Naive thymus-derived CD4-positive, alpha-beta T cell (primary cell): ENCODE results near the gene TNIP2. TPM values are rescaled to one million over a fixed set of nuclear protein-coding genes. Genes with fewer than 3 reads are reported as not detected.

Experiments used
- ATAC-seq: fragments of 150-1000 bp; cut with Tn5 transposase; 2 replicates; pipeline ENCODE4 v1.10.0; 2021; ENCODE audit warnings: mild to moderate bottlenecking, moderate library complexity
- CTCF ChIA-PET: fragments of 350-600 bp; sonication (Branson Sonifier 250); formaldehyde crosslinking; loops from one replicate; lab custom pipeline; 2021; ENCODE audit warnings: antibody characterized with exemption; lab: Charles Lee
- POLR2A ChIA-PET: fragments of 350-600 bp; sonication (Branson Sonifier 250); formaldehyde crosslinking; loops from one replicate; lab custom pipeline; 2021; ENCODE audit warnings: antibody characterized with exemption, inconsistent platforms; lab: Charles Lee
- DNase-seq, 9 donors: peaks; one replicate each; pipeline versions ENCODE4 v3.0.0 to v3.0.0-alpha.2; 2020 to 2022; ENCODE audit warnings: mixed read lengths in 1 of 9
- H3K27ac ChIP-seq: one replicate; pipeline ENCODE4 v1.7.0; 2013; ENCODE audit warnings: mild to moderate bottlenecking, low read depth, low read length, moderate library complexity
- H3K27me3 ChIP-seq, 2 donors: one replicate each; pipeline ENCODE4 v1.7.0; 2013; ENCODE audit warnings: low read length in 2 of 2, mild to moderate bottlenecking in 2 of 2, moderate library complexity in 2 of 2; ENCODE audit not compliant: control insufficient read depth in 2 of 2, insufficient read depth in 2 of 2
- H3K36me3 ChIP-seq, 3 experiments: 1 replicate in 2 of 3; 2 replicates in 1 of 3; pipeline ENCODE4 v1.7.0; 2013; ENCODE audit warnings: low read length in 3 of 3, mild to moderate bottlenecking in 3 of 3, moderate library complexity in 1 of 3; ENCODE audit not compliant: insufficient read depth in 3 of 3, control insufficient read depth in 2 of 3
- H3K4me1 ChIP-seq, 2 donors: one replicate each; pipeline ENCODE4 v1.7.0; 2013; ENCODE audit warnings: low read length in 2 of 2, mild to moderate bottlenecking in 2 of 2, moderate library complexity in 1 of 2; ENCODE audit not compliant: control insufficient read depth in 2 of 2, insufficient read depth in 2 of 2
- H3K4me3 ChIP-seq: 2 replicates; pipeline ENCODE4 v1.7.0; 2013; ENCODE audit warnings: mild to moderate bottlenecking, low read length
- H3K9me3 ChIP-seq, 3 experiments: 1 replicate in 2 of 3; 2 replicates in 1 of 3; pipeline ENCODE4 v1.7.0; 2013; ENCODE audit warnings: low read length in 3 of 3; ENCODE audit not compliant: control insufficient read depth in 2 of 3
- H3K27ac Mint-ChIP-seq, 9 donors: one replicate each; pipeline ENCODE4 v1.8.0; 2020 to 2022; ENCODE audit warnings: mixed read lengths in 9 of 9, mild to moderate bottlenecking in 8 of 9, moderate library complexity in 5 of 9, inconsistent platforms in 2 of 9
- H3K27me3 Mint-ChIP-seq, 5 donors: one replicate each; pipeline ENCODE4 v1.8.0; 2021 to 2022; ENCODE audit warnings: mixed read lengths in 5 of 5, mild to moderate bottlenecking in 1 of 5
- H3K36me3 Mint-ChIP-seq, 5 donors: one replicate each; pipeline ENCODE4 v1.8.0; 2020 to 2022; ENCODE audit warnings: mixed read lengths in 5 of 5, mild to moderate bottlenecking in 3 of 5, inconsistent platforms in 1 of 5
- H3K4me1 Mint-ChIP-seq, 7 donors: one replicate each; pipeline ENCODE4 v1.8.0; 2020 to 2022; ENCODE audit warnings: mixed read lengths in 7 of 7, mild to moderate bottlenecking in 3 of 7, inconsistent platforms in 1 of 7
- H3K4me3 Mint-ChIP-seq, 10 donors: one replicate each; pipeline ENCODE4 v1.8.0; 2020 to 2022; ENCODE audit warnings: mild to moderate bottlenecking in 10 of 10, mixed read lengths in 10 of 10, moderate library complexity in 6 of 10, inconsistent platforms in 2 of 10
- H3K9me3 Mint-ChIP-seq, 11 donors: one replicate each; pipeline ENCODE4 v1.8.0; 2020 to 2022; ENCODE audit warnings: mixed read lengths in 11 of 11, mild to moderate bottlenecking in 4 of 11, inconsistent platforms in 1 of 11, moderate library complexity in 1 of 11
- intact Hi-C, 2 donors: fragments of 100-400 bp; cut with micrococcal nuclease; formaldehyde crosslinking; loops; one replicate each; pipeline ENCODE4 v1.15.1; 2023
- polyA plus RNA-seq, 2 donors: library from polyadenylated mRNA; unstranded; fragments of 300-500 nt; fragmentation: Illumina TruSeq; gene quantifications; one replicate each; pipeline ENCODE4 v1.2.3, GENCODE V29; 2021
- total RNA-seq, 6 experiments: library from RNA in 5 of 6; stranded (reverse) in 5 of 6; gene quantifications; 1 replicate in 5 of 6; 2 replicates in 1 of 6; pipeline ENCODE4 v1.2.3 and lab custom pipeline; 2021 to 2026

TNIP2 gene
- total and polyA plus RNA-seq, 7 experiments from 2014 or later = 33.6 to 56.0 (median 43.6) TPM

GRCh38 chr4:2768921-2769336, 12.8 kb upstream of the TNIP2 start:
- ATAC-seq (no peak), DNase-seq (no peak)
- H3K4me3 ChIP-seq = no peak overlapping the region
- peak overlapping the region in 1 of 9 donors; percentile 21 for H3K27ac Mint-ChIP-seq
- peaks cover 0 to 9% (median 0%) of the 10 kb centered on the region in 11 donors for H3K9me3 Mint-ChIP-seq
- intact Hi-C loops = no loop called here
- H3K27me3 Mint-ChIP-seq = no peaks in the 10 kb centered on the region
- H3K4me1 ChIP-seq = peaks cover 0 to 12% of the 10 kb centered on the region in 2 donors
- no peaks in the 10 kb centered on the region for H3K9me3 ChIP-seq
- no peaks in the 10 kb centered on the region for H3K27me3 ChIP-seq
- ChIA-PET CTCF (interaction anchor here (1.0 kb wide), 1 partner anchor 9 kb away, joined by 3 read pairs; no protein-coding TSS in a partner anchor), POLR2A (no interaction called here)
- no peaks in the 10 kb centered on the region for H3K36me3 ChIP-seq
- H3K4me3 Mint-ChIP-seq = no peak overlapping the region
- peaks cover 0 to 13% (median 0%) of the 10 kb centered on the region in 5 donors for H3K36me3 Mint-ChIP-seq
- no peak overlapping the region for H3K27ac ChIP-seq
- peaks cover 7 to 30% (median 15%) of the 10 kb centered on the region in 7 donors for H3K4me1 Mint-ChIP-seq

GRCh38 chr4:2768124-2768523, 12.0 kb upstream of the TNIP2 start:
- POLR2A ChIA-PET = interaction anchor here (1.1 kb wide), 1 partner anchor 77 kb away, joined by 3 read pairs; no protein-coding TSS in a partner anchor
- H3K27ac ChIP-seq = no peak overlapping the region

GRCh38 chr4:2767705-2768074, 11.6 kb upstream of the TNIP2 start:
- H3K9me3 Mint-ChIP-seq = peaks cover 0 to 9% (median 0%) of the 10 kb centered on the region in 11 donors
- H3K36me3 ChIP-seq = no peaks in the 10 kb centered on the region
- H3K27me3 ChIP-seq = no peaks in the 10 kb centered on the region
- H3K27ac Mint-ChIP-seq = no peak overlapping the region
- peaks cover 0 to 13% (median 0%) of the 10 kb centered on the region in 5 donors for H3K36me3 Mint-ChIP-seq
- no peak overlapping the region for H3K4me3 Mint-ChIP-seq
- POLR2A ChIA-PET = interaction anchor here (1.1 kb wide), 1 partner anchor 77 kb away, joined by 3 read pairs; no protein-coding TSS in a partner anchor
- DNase-seq = no peak
- CTCF ChIA-PET = interaction anchor here (1.0 to 1.2 kb wide), 2 partner anchors 8 to 37 kb away, joined by 3 read pairs; no protein-coding TSS in a partner anchor
- no peaks in the 10 kb centered on the region for H3K9me3 ChIP-seq
- ATAC-seq = no peak
- intact Hi-C loops = no loop called here
- no peaks in the 10 kb centered on the region for H3K27me3 Mint-ChIP-seq
- H3K4me1 ChIP-seq = peaks cover 0 to 12% of the 10 kb centered on the region in 2 donors
- no peak overlapping the region for H3K4me3 ChIP-seq
- peaks cover 7 to 30% (median 15%) of the 10 kb centered on the region in 7 donors for H3K4me1 Mint-ChIP-seq
- no peak overlapping the region for H3K27ac ChIP-seq

More at GRCh38 chr4:2768124-2768523, 12.0 kb upstream of the TNIP2 start:
- peaks cover 0 to 9% (median 0%) of the 10 kb centered on the region in 11 donors for H3K9me3 Mint-ChIP-seq
- H3K4me1 Mint-ChIP-seq = peaks cover 7 to 30% (median 15%) of the 10 kb centered on the region in 7 donors
- Histone ChIP-seq H3K4me3 (no peak overlapping the region), H3K9me3 (no peaks in the 10 kb centered on the region), H3K27me3 (no peaks in the 10 kb centered on the region), H3K4me1 (peaks cover 0 to 12% of the 10 kb centered on the region in 2 donors), H3K36me3 (no peaks in the 10 kb centered on the region)
- H3K27me3 Mint-ChIP-seq = no peaks in the 10 kb centered on the region
- no peak overlapping the region for H3K27ac Mint-ChIP-seq
- peaks cover 0 to 13% (median 0%) of the 10 kb centered on the region in 5 donors for H3K36me3 Mint-ChIP-seq
- CTCF ChIA-PET = interaction anchor here (1.0 kb wide), 1 partner anchor 8 kb away, joined by 3 read pairs; no protein-coding TSS in a partner anchor
- no peak overlapping the region for H3K4me3 Mint-ChIP-seq
- ATAC-seq = no peak
- no peak for DNase-seq
- intact Hi-C loops = no loop called here

- no peak for DNase-seq
- peaks cover 0 to 12% of the 10 kb centered on the region in 2 donors for H3K4me1 ChIP-seq
- H3K4me1 Mint-ChIP-seq = peaks cover 7 to 30% (median 15%) of the 10 kb centered on the region in 7 donors
- H3K9me3 ChIP-seq = no peaks in the 10 kb centered on the region
- no peaks in the 10 kb centered on the region for H3K27me3 ChIP-seq
- no peak for ATAC-seq
- CTCF ChIA-PET = interaction anchor here (1.2 kb wide), 1 partner anchor 37 kb away, joined by 3 read pairs; no protein-coding TSS in a partner anchor
- POLR2A ChIA-PET = interaction anchor here (0.6 to 1.1 kb wide), 3 partner anchors 74 to 115 kb away, joined by 3 read pairs; no protein-coding TSS in a partner anchor
- H3K36me3 Mint-ChIP-seq = peaks cover 0 to 13% (median 0%) of the 10 kb centered on the region in 5 donors
- peak overlapping the region in 1 of 10 donors; percentile 20 for H3K4me3 Mint-ChIP-seq
- H3K27ac Mint-ChIP-seq = peak overlapping the region in 1 of 9 donors; percentile 46
- no peak overlapping the region for H3K4me3 ChIP-seq
- H3K27me3 Mint-ChIP-seq = no peaks in the 10 kb centered on the region
- H3K9me3 Mint-ChIP-seq = peaks cover 0 to 9% (median 0%) of the 10 kb centered on the region in 11 donors
- H3K27ac ChIP-seq = no peak overlapping the region
- H3K36me3 ChIP-seq = no peaks in the 10 kb centered on the region
- intact Hi-C loops = no loop called here
Observed at GRCh38 chr4:2767046-2767704, 11.0 kb upstream of the TNIP2 start.

GRCh38 chr4:2765832-2766526, 9.8 kb upstream of the TNIP2 start:
- H3K27ac Mint-ChIP-seq = peak overlapping the region in 1 of 9 donors; percentile 46
- intact Hi-C loops = loop anchor here (2.0 kb wide), 4 partner anchors 77 to 197 kb away; partner anchors contain the start of genes ADD1 (in 1 of the 2), GRK4 (in 1 of the 2) and NOP14 (in 1 of the 2)
- no peak overlapping the region for H3K4me3 Mint-ChIP-seq

GRCh38 chr4:2763511-2763967, 7.4 kb upstream of the TNIP2 start:
- peak overlapping the region; percentile 59 for H3K4me3 ChIP-seq
- ChIA-PET CTCF (interaction anchor here (1.5 kb wide), 1 partner anchor 20 kb away, joined by 4 read pairs; no protein-coding TSS in a partner anchor), POLR2A (interaction anchor here (0.9 to 2.6 kb wide), 4 partner anchors 22 to 278 kb away, joined by 3 to 5 read pairs (median 3); no protein-coding TSS in a partner anchor)
- Mint-ChIP-seq H3K4me1 (peaks cover 0 to 14% (median 4%) of the 10 kb centered on the region in 7 donors), H3K27me3 (no peaks in the 10 kb centered on the region), H3K4me3 (peak overlapping the region; percentile 20 to 81 (median 60)), H3K27ac (no peak overlapping the region), H3K9me3 (no peaks in the 10 kb centered on the region), H3K36me3 (no peaks in the 10 kb centered on the region)
- no peaks in the 10 kb centered on the region for H3K4me1 ChIP-seq
- no peaks in the 10 kb centered on the region for H3K27me3 ChIP-seq
- no peaks in the 10 kb centered on the region for H3K9me3 ChIP-seq
- no peak for DNase-seq
- no peak for ATAC-seq
- no peak overlapping the region for H3K27ac ChIP-seq
- no peaks in the 10 kb centered on the region for H3K36me3 ChIP-seq
- intact Hi-C loops = loop anchor here (5.0 kb wide), 2 partner anchors 34 to 274 kb away; no protein-coding TSS in a partner anchor

More at GRCh38 chr4:2765832-2766526, 9.8 kb upstream of the TNIP2 start:
- DNase-seq (no peak), ATAC-seq (no peak)
- Mint-ChIP-seq H3K27me3 (no peaks in the 10 kb centered on the region), H3K9me3 (peaks cover 0 to 7% (median 0%) of the 10 kb centered on the region in 11 donors), H3K4me1 (peaks cover 5 to 21% (median 9%) of the 10 kb centered on the region in 7 donors), H3K36me3 (peaks cover 0 to 13% (median 0%) of the 10 kb centered on the region in 5 donors)
- POLR2A ChIA-PET = interaction anchor here (1.1 kb wide), 1 partner anchor 75 kb away, joined by 3 read pairs; no protein-coding TSS in a partner anchor
- no peaks in the 10 kb centered on the region for H3K27me3 ChIP-seq
- H3K27ac ChIP-seq = no peak overlapping the region
- H3K4me3 ChIP-seq = no peak overlapping the region
- no peaks in the 10 kb centered on the region for H3K36me3 ChIP-seq
- CTCF ChIA-PET = interaction anchor here (0.6 to 0.9 kb wide), 2 partner anchors 106 to 286 kb away, joined by 3 read pairs; no protein-coding TSS in a partner anchor
- peaks cover 0 to 5% of the 10 kb centered on the region in 2 donors for H3K4me1 ChIP-seq
- H3K9me3 ChIP-seq = no peaks in the 10 kb centered on the region
